HCT116 (cell line): ENCODE results near the gene KMO. TPM values are rescaled to one million over a fixed set of nuclear protein-coding genes. Genes with fewer than 3 reads are reported as not detected.

Source experiments
- ATAC-seq: fragments of 200-7000 bp; cut with Tn5 transposase; 2 replicates; pipeline ENCODE4 v1.9.1; 2020; ENCODE audit warnings: mild to moderate bottlenecking, moderate library complexity
- BruUV-seq: library from RNA; stranded (reverse); fragments of 400-500 nt; replicated peaks from 2 replicates; lab custom pipeline; 2021; lab: Mats Ljungman, UMichigan
- CTCF ChIA-PET: fragments of 300-600 bp; sonication (Branson Sonifier 250); formaldehyde crosslinking; loops from one replicate; lab custom pipeline; 2021; ENCODE audit warnings: antibody characterized with exemption; lab: Charles Lee
- POLR2A ChIA-PET: fragments of 300-600, 350-600 bp; sonication (Branson Sonifier 250); formaldehyde crosslinking; loops from one replicate; lab custom pipeline; 2021; ENCODE audit warnings: antibody characterized with exemption; lab: Charles Lee
- RAD21 ChIA-PET, 2 experiments: fragments of 300-600 bp; sonication (Branson Sonifier 250); formaldehyde crosslinking; loops; one replicate each; lab custom pipeline; 2023; ENCODE audit warnings: low total read pairs in 2 of 2; ENCODE audit not compliant: uncharacterized antibody in 2 of 2, unreplicated experiment in 2 of 2, low non-redundant PET in 1 of 2; lab: Charles Lee
- DNase-seq: peaks from one replicate; pipeline ENCODE4 v3.0.0-alpha.2; 2010; ENCODE audit warnings: low read depth, low spot score
- H2AFZ ChIP-seq: fragments of 200-600 bp; shearing (Covaris generic), sonication (generic); 2 replicates; pipeline ENCODE4 v1.6.1; 2017; ENCODE audit warnings: low read depth, mixed run types, mixed read lengths, antibody characterized with exemption, low read length; ENCODE audit not compliant: poor library complexity, severe bottlenecking
- H3K27ac ChIP-seq: 2 replicates; pipeline ENCODE4 v1.5.1; 2012; ENCODE audit warnings: low read depth, low read length
- H3K27me3 ChIP-seq: fragments of 200-600 bp; sonication (generic); 2 replicates; pipeline ENCODE4 v1.6.1; 2016; ENCODE audit warnings: mixed run types, low read length, mixed read lengths; ENCODE audit not compliant: insufficient read depth
- H3K36me3 ChIP-seq, 2 experiments: fragments of 200-500 bp in 1 of 2; fragments of 200-600 bp in 1 of 2; sonication (Bioruptor generic) in 1 of 2; sonication (generic) in 1 of 2; 2 replicates each; pipeline versions ENCODE4 v1.5.1 to v1.6.1; 2014 to 2016; ENCODE audit warnings: low read length in 2 of 2, inconsistent platforms in 1 of 2, mixed read lengths in 1 of 2, mixed run types in 1 of 2; ENCODE audit not compliant: insufficient read depth in 2 of 2, control insufficient read depth in 1 of 2
- H3K4me1 ChIP-seq, 2 experiments: fragments of 200-600 bp in 1 of 2; sonication (generic) in 1 of 2; 2 replicates each; pipeline versions ENCODE4 v1.5.1 to v1.6.1; 2012 to 2017; ENCODE audit warnings: low read length in 2 of 2, inconsistent platforms in 1 of 2, mild to moderate bottlenecking in 1 of 2, mixed read lengths in 1 of 2, mixed run types in 1 of 2, moderate library complexity in 1 of 2; ENCODE audit not compliant: insufficient read depth in 2 of 2, control insufficient read depth in 1 of 2
- H3K4me2 ChIP-seq: fragments of 200-600 bp; sonication (generic); 2 replicates; pipeline ENCODE4 v1.6.1; 2017; ENCODE audit warnings: mixed run types, low read length, mixed read lengths
- H3K4me3 ChIP-seq, 2 experiments: fragments of 200-600 bp in 1 of 2; sonication (generic) in 1 of 2; replicated peaks in 1 of 2; 2 replicates each; pipeline ENCODE4 v1.5.1; 2011 to 2016; ENCODE audit warnings: low read length in 2 of 2, control low read depth in 1 of 2, low read depth in 1 of 2, mild to moderate bottlenecking in 1 of 2, mixed read lengths in 1 of 2, mixed run types in 1 of 2
- H3K79me2 ChIP-seq: fragments of 200-600 bp; sonication (generic); 2 replicates; pipeline ENCODE4 v1.6.1; 2017; ENCODE audit warnings: mild to moderate bottlenecking, mixed run types, low read length, moderate library complexity, mixed read lengths; ENCODE audit not compliant: insufficient read depth
- H3K9ac ChIP-seq: fragments of 200-600 bp; sonication (generic); 2 replicates; pipeline ENCODE4 v1.6.1; 2016; ENCODE audit warnings: low read length, mixed read lengths
- H3K9me2 ChIP-seq: fragments of 200-600 bp; sonication (generic), shearing (Covaris generic); 2 replicates; pipeline ENCODE4 v1.6.1; 2017; ENCODE audit warnings: mixed run types, mild to moderate bottlenecking, moderate library complexity; ENCODE audit not compliant: insufficient read depth
- H3K9me3 ChIP-seq, 2 experiments: fragments of 200-500 bp in 1 of 2; fragments of 200-600 bp in 1 of 2; sonication (Bioruptor generic) in 1 of 2; sonication (generic) in 1 of 2; 2 replicates each; pipeline ENCODE4 v1.6.1; 2014 to 2017; ENCODE audit warnings: low read length in 2 of 2, mixed read lengths in 2 of 2, inconsistent platforms in 1 of 2, low read depth in 1 of 2, mild to moderate bottlenecking in 1 of 2, mixed run types in 1 of 2, moderate library complexity in 1 of 2; ENCODE audit not compliant: control insufficient read depth in 1 of 2, insufficient read depth in 1 of 2
- H4K20me1 ChIP-seq: fragments of 200-600 bp; sonication (generic), shearing (Covaris generic); 2 replicates; pipeline ENCODE4 v1.6.1; 2017; ENCODE audit warnings: mixed run types, mild to moderate bottlenecking, moderate library complexity; ENCODE audit not compliant: insufficient read depth
- CBX3 ChIP-seq: IDR thresholded peaks from 2 replicates; pipeline ENCODE4 v1.6.1; 2012; ENCODE audit warnings: low read depth
- EZH2phosphoT487 ChIP-seq: fragments of 200-600 bp; IDR thresholded peaks from 2 replicates; pipeline ENCODE4 v1.6.1; 2018; ENCODE audit warnings: antibody characterized with exemption, borderline replicate concordance
- FOSL1 ChIP-seq: IDR thresholded peaks from 2 replicates; pipeline ENCODE4 v1.6.1; 2012; ENCODE audit warnings: low read depth
- POLR2A ChIP-seq: IDR thresholded peaks from 2 replicates; pipeline ENCODE4 v1.7.0; 2011; ENCODE audit warnings: borderline replicate concordance; ENCODE audit not compliant: insufficient read depth, insufficient read length; ENCODE audit errors: extremely low read depth
- ZNF274 ChIP-seq: fragments of 200-500 bp; sonication (Bioruptor generic); IDR thresholded peaks from 2 replicates; pipeline ENCODE4 v1.6.1; 2014; ENCODE audit warnings: mild to moderate bottlenecking, low read depth, low read length, inconsistent platforms
- intact Hi-C: fragments of 100-400 bp; cut with micrococcal nuclease; formaldehyde crosslinking; loops from 2 replicates; pipeline ENCODE4 v1.10.0; 2022
- total RNA-seq: library from RNA; stranded (reverse); gene quantifications from one replicate; pipeline ENCODE4 v1.2.1, GENCODE V29; 2021; ENCODE audit not compliant: unreplicated experiment

KMO gene
- total RNA-seq, 1 experiment from 2014 or later: not detected

DNA sequence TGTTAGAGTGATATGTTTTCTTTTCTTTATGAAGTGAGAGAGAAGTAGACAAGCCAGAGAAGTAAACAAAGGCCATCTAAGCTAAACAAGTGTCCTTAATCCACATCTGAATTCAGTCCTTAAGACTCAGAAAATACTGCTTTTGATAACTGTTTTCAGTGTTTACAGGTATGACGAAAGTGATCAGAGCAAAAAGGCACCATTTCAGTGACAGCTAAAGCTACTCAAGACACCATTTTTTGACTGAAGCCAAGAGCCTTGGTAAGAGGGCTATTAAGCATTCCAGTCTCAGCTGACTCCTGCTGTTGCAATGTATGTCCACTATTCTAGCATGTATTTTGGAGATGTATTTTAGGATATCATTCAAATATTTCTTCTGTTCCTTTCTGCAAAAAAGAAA lies 4.1 kb downstream of the KMO start:
- Histone ChIP-seq H3K27ac (no peak overlapping the region), H3K4me3 (no peak overlapping the region)
- CTCF ChIA-PET: no interaction called here

DNA sequence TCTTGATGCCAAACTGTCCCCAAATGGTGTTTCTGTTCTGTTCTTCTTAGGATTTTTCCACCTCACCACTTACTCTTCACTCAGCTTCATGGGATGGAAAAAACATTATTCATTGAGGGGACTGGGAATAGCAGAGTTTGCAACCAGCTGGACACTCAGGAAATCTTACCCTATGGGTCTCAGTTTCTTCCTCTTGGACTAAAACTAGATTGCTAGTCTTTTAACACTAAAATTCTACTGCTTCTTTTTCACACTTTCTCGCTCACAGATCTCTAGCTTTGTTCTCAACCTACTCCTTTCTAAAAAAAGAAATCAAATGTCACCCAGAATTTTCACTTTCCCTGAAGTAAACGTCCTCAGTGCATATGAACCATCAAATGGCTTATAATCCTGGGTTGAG lies 4.8 kb downstream of the KMO start:
- no peaks in the 10 kb centered on the region for H3K79me2 ChIP-seq
- RAD21 ChIA-PET: interaction anchor here in 1 of 2 experiments (0.9 kb wide), 1 partner anchor 73 kb away, joined by 3 read pairs; no protein-coding TSS in a partner anchor
- H3K9ac ChIP-seq: no peak overlapping the region
- intact Hi-C loops: no loop called here
- no peak overlapping the region for H2AFZ ChIP-seq
- H4K20me1 ChIP-seq: no peaks in the 10 kb centered on the region
- ATAC-seq (no peak), DNase-seq (no peak)
- no peaks in the 10 kb centered on the region for H3K4me1 ChIP-seq
- CTCF ChIA-PET: no interaction called here
- H3K27ac ChIP-seq: no peak overlapping the region
- no peak overlapping the region for H3K4me2 ChIP-seq
- H3K27me3 ChIP-seq: no peaks in the 10 kb centered on the region
- no peaks in the 10 kb centered on the region for H3K36me3 ChIP-seq
- H3K9me3 ChIP-seq: no peaks in the 10 kb centered on the region
- no peaks in the 10 kb centered on the region; the same call in 1 of the 2 replicates for H3K9me2 ChIP-seq
- POLR2A ChIA-PET: no interaction called here
- no peak overlapping the region for H3K4me3 ChIP-seq
- no TSS peak for BruUV-seq
- TF ChIP-seq EZH2phosphoT487 (no peak), POLR2A (no peak), CBX3 (no peak), FOSL1 (no peak)

More for the DNA sequence above, 4.1 kb downstream of the KMO start:
- Histone ChIP-seq H3K9ac (no peak overlapping the region), H3K4me2 (no peak overlapping the region)
- POLR2A ChIA-PET: no interaction called here
- TF ChIP-seq POLR2A: no peak
- no peak for TF ChIP-seq ZNF274
- TF ChIP-seq, all 23 proteins: peak for 0
- no peaks in the 10 kb centered on the region for H3K27me3 ChIP-seq
- 0 out of 4 replicates have a peak, but pooled peaks cover 0 to 5% of the 10 kb centered on the region in 2 experiments for H3K4me1 ChIP-seq
- RAD21 ChIA-PET: interaction anchor here in 1 of 2 experiments (0.9 kb wide), 1 partner anchor 74 kb away, joined by 3 read pairs; no protein-coding TSS in a partner anchor
- BruUV-seq: no TSS peak
- no peaks in the 10 kb centered on the region for H3K9me3 ChIP-seq
- no peak overlapping the region for H2AFZ ChIP-seq
- no peaks in the 10 kb centered on the region; the same call in 1 of the 2 replicates for H3K9me2 ChIP-seq
- DNase-seq: no peak
- H3K36me3 ChIP-seq: no peaks in the 10 kb centered on the region
- no peaks in the 10 kb centered on the region for H3K79me2 ChIP-seq
- no peaks in the 10 kb centered on the region for H4K20me1 ChIP-seq
- intact Hi-C loops: no loop called here
- no peak for ATAC-seq
